SK-N-SH (cell line): Measurements from ENCODE around the gene HLA-DQA1. TPM values are rescaled to one million over a fixed set of nuclear protein-coding genes. Genes with fewer than 3 reads are reported as not detected.

Experiments used
- CTCF ChIA-PET: fragments of 300-600, 350-600 bp; formaldehyde crosslinking; extraction: SDS; loops from one replicate; lab custom pipeline; 2021; lab: Yijun Ruan, JAX
- POLR2A ChIA-PET: fragments of 350-600 bp; sonication (Branson Sonifier 250); formaldehyde crosslinking; extraction: SDS; loops from one replicate; lab custom pipeline; 2020; ENCODE audit warnings: antibody characterized with exemption, inconsistent platforms; lab: Yijun Ruan, JAX
- DNase-seq: peaks from one replicate; pipeline ENCODE4 v3.0.0; 2012
- H2AFZ ChIP-seq: fragments of 200-600 bp; sonication (generic); 2 replicates; pipeline ENCODE4 v1.8.1; 2016; ENCODE audit warnings: antibody characterized with exemption, mild to moderate bottlenecking, low read depth
- H3F3A ChIP-seq: fragments of 200-600 bp; sonication (generic); replicated peaks from 2 replicates; pipeline ENCODE3; 2016; ENCODE audit warnings: antibody characterized with exemption, mild to moderate bottlenecking; ENCODE audit not compliant: insufficient read depth
- H3K27ac ChIP-seq, 2 experiments: fragments of 200-500 bp in 1 of 2; fragments of 200-600 bp in 1 of 2; sonication (Bioruptor generic) in 1 of 2; sonication (generic), shearing (Covaris generic) in 1 of 2; 2 replicates each; pipeline versions ENCODE4 v1.5.1 to v1.6.1; 2014 to 2016; ENCODE audit warnings: low read depth in 2 of 2, inconsistent platforms in 1 of 2, low read length in 1 of 2, mild to moderate bottlenecking in 1 of 2, mixed read lengths in 1 of 2
- H3K27me3 ChIP-seq: fragments of 200-600 bp; sonication (generic), shearing (Covaris generic); 2 replicates; pipeline ENCODE4 v1.6.1; 2016; ENCODE audit warnings: mixed run types; ENCODE audit not compliant: insufficient read depth
- H3K36me3 ChIP-seq, 2 experiments: fragments of 200-500 bp in 1 of 2; fragments of 200-600 bp in 1 of 2; sonication (Bioruptor generic) in 1 of 2; sonication (generic) in 1 of 2; replicated peaks in 1 of 2; 2 replicates each; pipeline versions ENCODE3 to v1.5.1; 2014 to 2016; ENCODE audit warnings: low read length in 1 of 2, mild to moderate bottlenecking in 1 of 2; ENCODE audit not compliant: insufficient read depth in 2 of 2, control insufficient read depth in 1 of 2
- H3K4me1 ChIP-seq, 2 experiments: fragments of 200-500 bp in 1 of 2; fragments of 200-600 bp in 1 of 2; sonication (Bioruptor generic) in 1 of 2; sonication (generic), shearing (Covaris generic) in 1 of 2; 2 replicates each; pipeline versions ENCODE4 v1.5.1 to v1.6.1; 2014 to 2016; ENCODE audit warnings: low read depth in 1 of 2, low read length in 1 of 2, mixed run types in 1 of 2; ENCODE audit not compliant: insufficient read depth in 2 of 2, control insufficient read depth in 1 of 2
- H3K4me2 ChIP-seq: fragments of 200-600 bp; sonication (generic), shearing (Covaris generic); 2 replicates; pipeline ENCODE4 v1.6.1; 2017; ENCODE audit warnings: mixed run types
- H3K4me3 ChIP-seq, 2 experiments: fragments of 200-500 bp in 1 of 2; fragments of 200-600 bp in 1 of 2; sonication (Bioruptor generic) in 1 of 2; sonication (generic), shearing (Covaris generic) in 1 of 2; 2 replicates each; pipeline versions ENCODE4 v1.5.1 to v1.8.1; 2014 to 2016; ENCODE audit warnings: low read depth in 2 of 2, inconsistent platforms in 1 of 2, low read length in 1 of 2, mild to moderate bottlenecking in 1 of 2, mixed read lengths in 1 of 2, moderate library complexity in 1 of 2
- H3K79me2 ChIP-seq: fragments of 200-600 bp; sonication (generic); 2 replicates; pipeline ENCODE4 v1.8.1; 2017; ENCODE audit warnings: mild to moderate bottlenecking; ENCODE audit not compliant: insufficient read depth
- H3K9ac ChIP-seq: fragments of 200-600 bp; sonication (generic); 2 replicates; pipeline ENCODE4 v1.6.1; 2017; ENCODE audit warnings: mixed run types
- H3K9me2 ChIP-seq: fragments of 200-600 bp; sonication (generic); 2 replicates; pipeline ENCODE4 v1.6.1; 2017; ENCODE audit warnings: mixed run types
- H3K9me3 ChIP-seq: fragments of 200-600 bp; sonication (generic); 2 replicates; pipeline ENCODE4 v1.6.1; 2017; ENCODE audit warnings: mixed run types, mild to moderate bottlenecking, moderate library complexity
- H4K20me1 ChIP-seq: fragments of 200-600 bp; sonication (generic); 2 replicates; pipeline ENCODE4 v1.6.1; 2017; ENCODE audit warnings: mild to moderate bottlenecking, mixed run types; ENCODE audit not compliant: insufficient read depth
- CTCF ChIP-seq: fragments of 200-600 bp; sonication (generic); IDR thresholded peaks from 2 replicates; pipeline ENCODE4 v1.6.1; 2017; ENCODE audit warnings: antibody characterized with exemption, mild to moderate bottlenecking, moderate library complexity
- EP300 ChIP-seq, 2 experiments: IDR thresholded peaks; 2 replicates each; pipeline versions ENCODE4 v1.4.0 to v1.6.1; 2012; ENCODE audit warnings: borderline replicate concordance in 1 of 2, low read depth in 1 of 2, low read length in 1 of 2
- FOSL2 ChIP-seq: IDR thresholded peaks from 2 replicates; pipeline ENCODE4 v1.4.0; 2012; ENCODE audit warnings: low read depth, mild to moderate bottlenecking, moderate library complexity, borderline replicate concordance
- FOXJ3 ChIP-seq: sonication (generic); formaldehyde crosslinking; IDR thresholded peaks from 2 replicates; pipeline ENCODE4 v1.5.1; 2020; ENCODE audit warnings: mild to moderate bottlenecking, missing genetic modification reagents
- FOXM1 ChIP-seq: IDR thresholded peaks from 2 replicates; pipeline ENCODE4 v1.4.0; 2012; ENCODE audit warnings: low read depth, mild to moderate bottlenecking
- GABPA ChIP-seq: IDR thresholded peaks from 2 replicates; pipeline ENCODE4 v1.4.0; 2012; ENCODE audit warnings: low read depth, mild to moderate bottlenecking
- IRF3 ChIP-seq: fragments of 150-350 bp; IDR thresholded peaks from 2 replicates; pipeline ENCODE4 v1.6.1; 2016; ENCODE audit warnings: mild to moderate bottlenecking, low read depth, low read length
- JUND ChIP-seq: IDR thresholded peaks from 2 replicates; pipeline ENCODE4 v1.4.0; 2012
- MAX ChIP-seq: IDR thresholded peaks from 2 replicates; pipeline ENCODE4 v1.4.0; 2012; ENCODE audit warnings: low read depth
- MEF2A ChIP-seq: IDR thresholded peaks from 2 replicates; pipeline ENCODE4 v1.4.0; 2012; ENCODE audit warnings: low read depth, borderline replicate concordance
- NRF1 ChIP-seq: IDR thresholded peaks from 2 replicates; pipeline ENCODE4 v1.6.1; 2012; ENCODE audit warnings: low read depth, mild to moderate bottlenecking, low read length
- POLR2AphosphoS5 ChIP-seq: IDR thresholded peaks from 2 replicates; pipeline ENCODE4 v1.6.1; 2012; ENCODE audit warnings: low read depth, low read length
- RAD21 ChIP-seq: IDR thresholded peaks from 2 replicates; pipeline ENCODE4 v1.6.1; 2012; ENCODE audit warnings: mild to moderate bottlenecking, low read length
- RCOR1 ChIP-seq: fragments of 150-350 bp; IDR thresholded peaks from 2 replicates; pipeline ENCODE4 v1.6.1; 2017; ENCODE audit warnings: antibody characterized with exemption, low read length
- RFX5 ChIP-seq: IDR thresholded peaks from 2 replicates; pipeline ENCODE4 v1.6.1; 2012; ENCODE audit warnings: mild to moderate bottlenecking, improper control_type of control experiment, low read length
- RXRA ChIP-seq: IDR thresholded peaks from 2 replicates; pipeline ENCODE4 v1.4.0; 2012; ENCODE audit warnings: low read depth, mild to moderate bottlenecking, borderline replicate concordance
- SIN3A ChIP-seq: IDR thresholded peaks from 2 replicates; pipeline ENCODE4 v1.6.1; 2012; ENCODE audit warnings: low read depth, mild to moderate bottlenecking, low read length, moderate library complexity, borderline replicate concordance
- TEAD4 ChIP-seq: IDR thresholded peaks from 2 replicates; pipeline ENCODE4 v1.4.0; 2012; ENCODE audit warnings: mild to moderate bottlenecking, borderline replicate concordance; ENCODE audit not compliant: insufficient read depth
- USF1 ChIP-seq: IDR thresholded peaks from 2 replicates; pipeline ENCODE4 v1.4.0; 2012; ENCODE audit warnings: low read depth, borderline replicate concordance
- USF2 ChIP-seq: fragments of 150-350 bp; IDR thresholded peaks from 2 replicates; pipeline ENCODE4 v1.6.1; 2017; ENCODE audit warnings: antibody characterized with exemption, low read length, low read depth, borderline replicate concordance
- WGBS: methylation state at CpG from one replicate; pipeline ENCODE4 v1.1.6; 2017; ENCODE audit warnings: low lambda C conversion rate; 5-methylcytosine and 5-hydroxymethylcytosine counted together
- polyA plus RNA-seq, 3 experiments: library from polyadenylated mRNA; depleted of rRNA; stranded (reverse); fragments of >200 nt; gene quantifications; 2 replicates each; pipeline ENCODE4 v1.2.3, GENCODE V29; 2012

The HLA-DQA1 gene
- polyA plus RNA-seq, 1 of the 3 experiments (the other 2 are of a cell fraction) = not detected

DNA sequence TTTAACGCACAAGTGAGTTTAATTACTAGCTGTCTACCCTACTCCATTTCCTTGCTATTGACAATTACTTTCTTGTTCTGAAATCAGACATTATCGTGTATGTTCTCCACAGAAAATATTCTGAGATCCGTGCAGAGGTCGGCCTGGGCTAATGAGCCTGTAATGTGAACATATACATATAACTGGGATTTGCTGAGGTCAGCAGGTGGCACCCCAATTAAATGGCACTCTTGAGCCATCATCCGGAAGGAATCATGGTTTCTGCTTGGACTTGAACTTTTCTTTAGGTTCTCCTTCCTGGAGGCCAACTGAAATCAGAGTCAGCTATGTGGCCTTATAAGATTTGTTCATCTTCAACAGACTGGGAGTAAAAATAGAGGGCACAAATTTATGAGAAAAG is 25.6 kb downstream of the HLA-DQA1 start:
- WGBS = 0% methylated on average over 5 of the region's 5 CpGs
- Histone ChIP-seq H3K4me3 (no peak overlapping the region), H3K9ac (no peak overlapping the region), H3K27ac (no peak overlapping the region), H3K9me3 (no peaks in the 10 kb centered on the region), H3K4me1 (no peaks in the 10 kb centered on the region), H3K9me2 (no peaks in the 10 kb centered on the region), H3K27me3 (no peaks in the 10 kb centered on the region; the same call in 1 of the 2 replicates), H3F3A (no peaks in the 10 kb centered on the region), H2AFZ (no peak overlapping the region), H4K20me1 (no peaks in the 10 kb centered on the region), H3K4me2 (no peak overlapping the region), H3K36me3 (no peaks in the 10 kb centered on the region), H3K79me2 (no peaks in the 10 kb centered on the region)
- DNase-seq = no peak
- ChIA-PET POLR2A (no interaction called here), CTCF (no interaction called here)
- no peak for TF ChIP-seq USF1
- no peak for TF ChIP-seq GABPA
- TF ChIP-seq FOXM1 = no peak
- TF ChIP-seq MAX = no peak
- no peak for TF ChIP-seq CTCF
- no peak for TF ChIP-seq FOSL2
- no peak for TF ChIP-seq JUND
- no peak for TF ChIP-seq RXRA
- no peak for TF ChIP-seq FOXJ3 (CRISPR knock-in tag)
- TF ChIP-seq RCOR1 = no peak
- TF ChIP-seq MEF2A = no peak
- no peak for TF ChIP-seq NRF1
- no peak for TF ChIP-seq RFX5
- no peak for TF ChIP-seq RAD21

GRCh38 chr6:32664354-32664753 is 27.1 kb downstream of the HLA-DQA1 start:
- H4K20me1 ChIP-seq = no peaks in the 10 kb centered on the region
- no peak overlapping the region for H3K4me2 ChIP-seq
- H3K9me3 ChIP-seq = no peaks in the 10 kb centered on the region
- H3K79me2 ChIP-seq = no peaks in the 10 kb centered on the region
- no peak overlapping the region for H2AFZ ChIP-seq
- CTCF ChIA-PET = no interaction called here
- H3K9me2 ChIP-seq = no peaks in the 10 kb centered on the region
- no peak overlapping the region for H3K9ac ChIP-seq
- H3K36me3 ChIP-seq = no peaks in the 10 kb centered on the region
- H3K4me1 ChIP-seq = no peaks in the 10 kb centered on the region
- no peaks in the 10 kb centered on the region for H3F3A ChIP-seq
- 0% methylated on average over 2 of the region's 26 CpGs for WGBS
- no peak overlapping the region for H3K27ac ChIP-seq
- no peak for DNase-seq
- H3K27me3 ChIP-seq = no peaks in the 10 kb centered on the region; the same call in 1 of the 2 replicates
- POLR2A ChIA-PET = no interaction called here
- H3K4me3 ChIP-seq = no peak overlapping the region
- no peak for TF ChIP-seq EP300 (IDR thresholded peaks at IDR 0.05; ENCODE audit: borderline replicate concordance in 1 of 2, low read depth in 1 of 2, low read length in 1 of 2)
- no peak for TF ChIP-seq FOXJ3 (CRISPR knock-in tag)
- no peak for TF ChIP-seq IRF3
- no peak for TF ChIP-seq USF2
- no peak for TF ChIP-seq SIN3A
- no peak for TF ChIP-seq USF1
- TF ChIP-seq POLR2AphosphoS5 = no peak
- no peak for TF ChIP-seq TEAD4
